ENCODE measurements around the gene CACNA2D3. TPM values are rescaled to one million over a fixed set of nuclear protein-coding genes. Genes with fewer than 3 reads are reported as not detected.

CACNA2D3 gene
- total RNA-seq, 1 experiment from 2014 or later = 1.6 TPM

DNA sequence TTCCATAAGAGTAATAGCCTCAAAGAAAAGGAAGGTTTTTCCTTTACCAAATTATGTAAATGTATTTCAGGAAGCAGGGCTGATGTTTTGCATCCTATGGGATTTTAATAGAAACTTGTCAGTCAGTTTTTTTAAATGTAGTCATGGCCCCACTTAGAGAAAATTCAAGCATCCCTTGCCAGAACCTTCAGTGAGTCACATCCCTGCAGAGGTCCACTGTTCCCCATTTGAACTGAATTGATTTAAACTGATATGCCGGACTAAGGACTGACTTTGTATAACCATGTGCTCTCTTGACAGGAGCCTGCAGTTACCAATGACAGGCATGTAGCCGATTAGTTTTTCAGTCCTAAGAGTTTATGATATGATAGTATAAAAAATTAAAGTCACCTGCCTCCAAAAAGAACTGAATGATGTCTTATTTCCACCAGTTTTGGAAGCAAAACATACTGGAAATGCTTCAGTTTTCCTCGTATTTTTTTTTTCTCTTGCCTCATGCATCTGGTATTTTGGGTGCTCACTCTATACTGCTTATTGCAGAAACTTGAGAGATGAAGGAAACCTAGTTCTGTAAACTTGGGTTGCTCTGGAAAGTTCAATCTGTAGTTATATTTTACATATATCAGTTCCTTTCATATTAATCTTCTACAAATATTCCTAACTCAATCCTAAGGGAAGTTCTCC is 774.8 kb downstream of the CACNA2D3 start:
- Histone ChIP-seq H3K36me3 (replicated peaks; ENCODE audit: control insufficient read depth, insufficient read depth, low read length) (no peaks in the 10 kb centered on the region), H3K4me3 (ENCODE audit: insufficient read depth, low read depth, low read length) (no peak overlapping the region), H3K27me3 (ENCODE audit: control insufficient read depth, insufficient read depth, low read length) (no peaks in the 10 kb centered on the region)
- DNase-seq = no peak

DNA sequence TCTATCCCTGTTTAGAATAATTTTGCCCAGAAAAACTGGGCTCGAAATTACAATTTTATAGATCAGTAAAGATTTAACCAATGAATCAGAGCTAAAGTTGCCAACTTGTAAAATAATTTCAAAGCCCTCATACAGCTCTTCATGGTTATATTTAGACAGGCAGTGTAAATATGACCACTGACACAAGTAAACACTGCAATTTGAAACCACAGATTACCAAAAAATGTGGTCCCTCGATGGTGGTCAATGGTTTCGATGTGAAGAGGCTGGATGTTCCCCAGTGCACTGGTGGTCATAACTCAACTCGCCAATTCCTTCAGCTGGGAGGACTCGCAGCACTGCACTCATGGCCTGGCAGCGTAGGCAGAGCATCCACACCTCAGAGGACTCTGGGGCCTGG is 776.9 kb downstream of the CACNA2D3 start:
- Histone ChIP-seq H3K36me3 (replicated peaks; ENCODE audit: control insufficient read depth, insufficient read depth, low read length) (no peaks in the 10 kb centered on the region), H3K27me3 (ENCODE audit: control insufficient read depth, insufficient read depth, low read length) (no peaks in the 10 kb centered on the region), H3K4me3 (ENCODE audit: insufficient read depth, low read depth, low read length) (no peak overlapping the region)
- no peak for DNase-seq

DNA sequence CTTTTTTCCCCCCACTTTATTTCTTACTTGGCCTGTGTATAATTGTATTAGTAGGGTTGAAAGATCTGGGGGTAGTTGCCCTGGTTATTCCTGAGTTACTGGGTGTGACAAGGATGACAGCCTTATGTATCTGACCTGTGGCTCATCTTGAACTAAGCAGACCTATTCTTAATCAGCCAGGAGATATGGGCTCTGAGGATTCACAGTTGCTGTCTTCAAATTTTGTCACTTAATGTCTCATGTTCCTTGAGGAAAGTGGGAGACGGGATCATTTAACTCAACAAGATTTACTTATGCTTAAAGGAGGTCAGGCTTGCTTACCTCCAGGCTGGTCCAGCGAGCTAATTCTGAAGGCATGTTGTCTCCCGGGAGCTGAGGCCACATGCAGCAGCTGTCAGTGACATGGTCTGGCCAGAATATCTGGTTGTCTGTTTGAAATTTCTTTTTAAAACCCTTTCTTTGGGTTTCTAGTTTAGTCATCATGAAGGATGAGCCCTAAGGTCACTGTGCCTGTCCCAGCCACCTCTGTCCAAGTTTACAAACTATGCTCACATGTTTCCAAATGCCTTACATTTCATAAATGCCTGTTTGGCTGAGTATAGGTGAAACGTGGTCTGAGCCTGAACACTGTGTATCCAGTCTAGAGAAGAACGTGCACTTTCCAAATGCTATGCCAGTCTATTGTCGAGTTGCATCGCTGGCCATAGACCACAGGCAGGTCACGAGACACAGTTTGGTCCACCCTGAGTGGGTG is 778.7 kb downstream of the CACNA2D3 start:
- H3K36me3 ChIP-seq (replicated peaks; ENCODE audit: control insufficient read depth, insufficient read depth, low read length) = no peaks in the 10 kb centered on the region
- no peak for DNase-seq
- H3K4me3 ChIP-seq (ENCODE audit: insufficient read depth, low read depth, low read length) = no peak overlapping the region
- no peaks in the 10 kb centered on the region for H3K27me3 ChIP-seq (ENCODE audit: control insufficient read depth, insufficient read depth, low read length)

DNA sequence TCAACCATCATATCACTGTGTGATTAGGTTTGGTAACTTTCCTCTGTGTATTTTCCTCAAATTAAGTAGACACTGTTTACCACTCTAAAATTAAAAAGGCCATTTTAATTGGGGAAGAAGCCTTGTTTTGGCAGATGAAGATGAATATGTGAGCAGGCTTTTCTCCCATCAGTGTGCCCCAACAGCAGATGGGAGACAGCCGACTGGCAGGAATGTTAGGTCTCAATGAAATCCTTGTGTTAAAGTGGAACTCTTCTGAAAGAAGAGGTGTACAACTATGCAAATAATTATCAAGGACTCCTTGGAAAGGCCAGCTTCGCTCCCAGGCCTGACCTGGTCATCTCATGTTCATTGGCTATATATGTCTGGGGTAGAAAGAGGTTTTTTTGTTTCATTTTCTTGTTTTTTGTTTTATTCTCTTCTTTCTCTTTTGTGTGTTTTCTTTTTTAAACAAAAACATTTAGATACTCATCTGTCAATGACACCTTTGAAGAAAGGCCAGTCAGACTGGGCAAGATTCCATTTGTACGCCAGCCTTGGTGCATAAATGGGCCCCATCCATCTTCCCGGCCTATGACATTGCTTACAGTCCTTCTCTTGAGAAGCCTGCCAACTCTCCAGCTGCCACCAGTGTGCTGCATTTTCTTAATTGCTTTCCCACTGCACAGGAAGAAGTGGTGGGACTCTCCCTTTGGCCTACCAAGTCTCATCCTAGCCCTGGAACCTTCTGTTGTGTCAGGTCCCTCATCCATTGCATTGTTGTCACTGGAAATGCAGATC is 779.7 kb downstream of the CACNA2D3 start:
- DNase-seq = no peak
- Histone ChIP-seq H3K36me3 (replicated peaks; ENCODE audit: control insufficient read depth, insufficient read depth, low read length) (no peaks in the 10 kb centered on the region), H3K4me3 (ENCODE audit: insufficient read depth, low read depth, low read length) (no peak overlapping the region), H3K27me3 (ENCODE audit: control insufficient read depth, insufficient read depth, low read length) (no peaks in the 10 kb centered on the region)

DNA sequence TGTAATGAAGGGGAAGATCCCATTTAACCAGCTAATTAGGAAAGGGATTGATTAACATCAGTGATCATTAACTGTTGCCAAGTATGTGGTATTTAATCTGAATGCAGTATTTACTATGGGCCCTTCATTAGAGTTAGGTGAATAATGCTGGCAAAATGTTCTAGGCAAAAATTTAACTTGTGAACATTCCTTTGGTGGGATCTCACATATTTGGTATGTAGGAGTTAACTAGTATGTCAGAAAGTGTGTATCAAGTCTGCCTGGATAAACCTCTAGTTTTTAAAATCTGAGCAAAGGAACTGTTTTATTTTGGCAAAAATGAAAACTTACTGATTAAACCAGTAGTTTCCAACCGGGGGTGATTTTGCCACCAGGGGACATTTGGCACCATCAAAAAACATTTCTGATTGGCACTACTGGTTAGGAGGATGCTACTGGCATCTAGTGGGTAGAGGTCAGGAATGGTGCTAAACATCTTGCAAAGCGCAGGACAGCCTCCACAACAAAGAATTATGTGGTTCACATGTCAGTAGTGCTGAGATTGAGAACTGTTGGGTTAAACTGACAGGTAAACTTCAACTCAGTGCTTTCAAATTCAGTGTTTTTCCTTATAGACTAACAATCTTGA is 783.0 kb downstream of the CACNA2D3 start:
- Histone ChIP-seq H3K4me3 (ENCODE audit: insufficient read depth, low read depth, low read length) (no peak overlapping the region), H3K36me3 (replicated peaks; ENCODE audit: control insufficient read depth, insufficient read depth, low read length) (no peaks in the 10 kb centered on the region), H3K27me3 (ENCODE audit: control insufficient read depth, insufficient read depth, low read length) (no peaks in the 10 kb centered on the region)
- DNase-seq = no peak

DNA sequence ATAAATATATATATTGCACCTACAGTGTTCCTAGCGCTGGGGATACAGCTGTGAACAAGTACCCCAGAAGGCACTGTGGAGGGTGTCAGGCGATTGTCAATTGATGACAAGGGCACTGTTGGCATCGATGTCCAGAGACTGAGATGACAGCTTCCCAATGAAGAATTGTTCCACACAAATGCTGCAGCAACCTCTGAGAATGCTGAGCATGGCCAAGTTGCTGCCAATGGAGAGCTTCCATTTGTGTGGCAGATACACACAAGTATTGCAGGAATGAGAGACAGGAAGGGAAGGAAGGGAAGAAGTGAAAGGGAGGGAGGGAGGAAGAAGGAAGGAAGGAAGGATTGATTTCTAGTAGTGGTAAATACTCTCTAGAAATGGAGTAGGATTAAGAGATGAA is 783.6 kb downstream of the CACNA2D3 start:
- no peak overlapping the region for H3K4me3 ChIP-seq (ENCODE audit: insufficient read depth, low read depth, low read length)
- H3K27me3 ChIP-seq (ENCODE audit: control insufficient read depth, insufficient read depth, low read length) = no peaks in the 10 kb centered on the region
- DNase-seq = no peak
- no peaks in the 10 kb centered on the region for H3K36me3 ChIP-seq (replicated peaks; ENCODE audit: control insufficient read depth, insufficient read depth, low read length)

DNA sequence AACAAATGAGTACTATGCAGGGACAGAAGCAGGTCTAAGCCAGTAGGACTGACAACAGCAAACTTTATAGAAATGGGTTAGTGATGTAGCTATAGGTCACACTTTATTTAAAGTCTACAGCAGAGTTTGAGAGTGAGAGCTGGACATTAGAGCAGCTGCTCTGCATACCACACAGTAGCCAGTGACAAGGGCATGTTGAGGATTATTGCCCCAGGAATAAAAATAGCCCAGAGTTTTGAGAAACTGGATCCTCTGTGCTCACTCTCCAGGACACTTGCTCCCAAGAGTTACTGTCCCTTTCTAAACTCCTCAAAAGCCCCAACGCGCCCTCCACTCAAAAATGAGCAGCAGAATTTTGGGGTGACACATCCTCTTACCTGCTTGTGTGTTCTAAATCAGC is 784.4 kb downstream of the CACNA2D3 start:
- no peaks in the 10 kb centered on the region for H3K27me3 ChIP-seq (ENCODE audit: control insufficient read depth, insufficient read depth, low read length)
- H3K4me3 ChIP-seq (ENCODE audit: insufficient read depth, low read depth, low read length) = no peak overlapping the region
- DNase-seq = no peak
- peaks cover 1% of the 10 kb centered on the region; the same call in 1 of the 2 replicates for H3K36me3 ChIP-seq (replicated peaks; ENCODE audit: control insufficient read depth, insufficient read depth, low read length)

DNA sequence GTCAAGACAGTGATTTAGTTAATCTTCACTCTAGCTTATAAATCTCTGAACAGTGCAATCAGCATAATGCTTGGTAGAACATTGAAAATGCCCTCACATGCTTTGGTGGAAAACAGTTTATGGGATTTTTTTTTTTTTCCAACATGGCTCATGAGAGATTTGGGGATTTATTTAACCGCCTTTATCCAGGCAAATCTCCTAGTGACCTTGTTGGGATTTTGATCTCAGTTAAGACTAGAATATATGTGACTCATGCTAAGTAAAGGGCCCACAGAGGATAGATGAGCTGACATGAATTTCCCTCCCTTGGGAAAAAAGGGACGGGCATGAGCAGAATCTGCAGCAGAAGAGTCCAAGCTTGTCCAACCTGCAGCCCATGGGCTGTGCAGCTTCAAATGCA is 786.8 kb downstream of the CACNA2D3 start:
- Histone ChIP-seq H3K4me3 (ENCODE audit: insufficient read depth, low read depth, low read length) (no peak overlapping the region), H3K36me3 (replicated peaks; ENCODE audit: control insufficient read depth, insufficient read depth, low read length) (peaks cover 1% of the 10 kb centered on the region), H3K27me3 (ENCODE audit: control insufficient read depth, insufficient read depth, low read length) (no peaks in the 10 kb centered on the region)
- DNase-seq = no peak

DNA sequence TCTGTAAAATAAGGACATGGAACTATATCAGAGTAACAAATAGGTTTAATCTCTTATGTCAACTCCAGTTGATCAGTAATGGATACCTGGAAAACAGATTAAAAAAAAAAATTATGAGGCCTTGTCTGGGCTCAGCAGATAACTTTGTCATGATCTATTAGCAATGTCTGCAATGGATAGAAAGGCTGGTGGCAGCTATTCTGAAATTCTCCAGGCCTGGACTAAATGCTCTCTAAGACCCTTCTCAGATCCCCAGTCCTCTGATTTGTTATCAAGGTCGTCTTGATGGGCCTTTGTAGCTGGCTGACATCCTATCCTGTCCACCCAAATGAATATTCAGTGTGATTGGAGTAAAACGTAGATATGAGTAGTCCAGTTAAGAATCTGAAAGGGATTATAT is 791.8 kb downstream of the CACNA2D3 start:
- Histone ChIP-seq H3K4me3 (ENCODE audit: insufficient read depth, low read depth, low read length) (no peak overlapping the region), H3K27me3 (ENCODE audit: control insufficient read depth, insufficient read depth, low read length) (no peaks in the 10 kb centered on the region), H3K36me3 (replicated peaks; ENCODE audit: control insufficient read depth, insufficient read depth, low read length) (peaks cover 1% of the 10 kb centered on the region)
- DNase-seq = no peak

DNA sequence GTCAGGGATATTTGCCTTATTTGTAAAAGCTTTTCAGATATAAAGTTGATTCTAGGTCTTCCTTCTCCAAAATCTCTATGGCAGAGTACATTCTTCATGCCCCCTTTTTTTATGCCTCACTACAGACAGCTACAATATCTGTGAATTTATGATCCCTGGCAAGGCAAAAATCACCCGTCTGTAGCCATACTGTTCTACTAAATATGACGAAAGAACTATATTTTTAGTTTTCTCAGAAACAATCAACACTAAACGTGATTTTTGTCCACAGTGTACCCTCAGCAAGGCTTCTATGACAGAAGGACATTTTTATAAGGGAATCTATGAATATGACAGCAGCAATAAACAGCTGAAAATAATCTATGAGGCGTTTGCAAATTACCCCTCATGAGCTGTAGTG is 792.8 kb downstream of the CACNA2D3 start:
- H3K36me3 ChIP-seq (replicated peaks; ENCODE audit: control insufficient read depth, insufficient read depth, low read length) = peaks cover 1% of the 10 kb centered on the region
- no peak for DNase-seq
- H3K4me3 ChIP-seq (ENCODE audit: insufficient read depth, low read depth, low read length) = no peak overlapping the region
- no peaks in the 10 kb centered on the region for H3K27me3 ChIP-seq (ENCODE audit: control insufficient read depth, insufficient read depth, low read length)

DNA sequence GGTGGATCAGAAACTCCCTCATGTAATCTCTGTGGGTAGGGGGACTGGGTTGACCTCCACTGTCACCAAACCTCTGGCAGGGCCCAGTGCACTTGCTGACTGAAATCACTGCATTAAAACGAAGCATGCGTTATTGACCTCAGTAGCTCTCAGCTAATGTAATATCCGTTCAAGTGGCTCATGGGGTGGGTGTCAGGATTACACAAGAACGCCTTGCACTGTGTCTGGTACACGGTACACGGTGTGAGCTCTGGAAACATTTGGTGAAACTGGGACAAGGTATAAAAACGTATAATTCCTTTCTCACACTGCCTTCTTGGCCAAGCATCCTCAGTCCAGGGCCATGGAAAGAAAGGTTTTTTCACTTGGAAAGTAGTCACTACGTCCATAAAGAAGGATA is 793.6 kb downstream of the CACNA2D3 start:
- H3K27me3 ChIP-seq (ENCODE audit: control insufficient read depth, insufficient read depth, low read length) = no peaks in the 10 kb centered on the region
- no peak for DNase-seq
- peaks cover 1% of the 10 kb centered on the region for H3K36me3 ChIP-seq (replicated peaks; ENCODE audit: control insufficient read depth, insufficient read depth, low read length)
- no peak overlapping the region for H3K4me3 ChIP-seq (ENCODE audit: insufficient read depth, low read depth, low read length)

DNA sequence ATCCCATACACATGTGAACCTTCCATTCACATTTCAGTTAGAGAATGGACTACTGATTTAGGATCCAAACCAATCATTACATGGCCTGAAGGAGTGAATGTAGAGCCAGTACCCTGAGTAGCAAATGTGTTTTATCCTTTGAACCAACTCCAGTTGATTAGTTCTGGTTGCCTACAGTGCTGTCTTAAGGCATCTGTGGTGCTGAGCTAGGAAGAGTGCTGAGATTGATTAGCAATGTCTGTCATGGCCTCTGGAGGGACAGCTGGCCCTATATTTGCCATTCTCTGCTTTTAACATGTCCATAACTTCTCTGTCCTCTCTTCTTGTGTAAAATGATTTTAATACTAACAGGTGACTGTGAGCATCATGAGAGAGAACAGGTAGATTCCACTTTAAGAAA is 794.4 kb downstream of the CACNA2D3 start:
- DNase-seq = no peak
- H3K36me3 ChIP-seq (replicated peaks; ENCODE audit: control insufficient read depth, insufficient read depth, low read length) = no peaks in the 10 kb centered on the region; the same call in 1 of the 2 replicates

DNA sequence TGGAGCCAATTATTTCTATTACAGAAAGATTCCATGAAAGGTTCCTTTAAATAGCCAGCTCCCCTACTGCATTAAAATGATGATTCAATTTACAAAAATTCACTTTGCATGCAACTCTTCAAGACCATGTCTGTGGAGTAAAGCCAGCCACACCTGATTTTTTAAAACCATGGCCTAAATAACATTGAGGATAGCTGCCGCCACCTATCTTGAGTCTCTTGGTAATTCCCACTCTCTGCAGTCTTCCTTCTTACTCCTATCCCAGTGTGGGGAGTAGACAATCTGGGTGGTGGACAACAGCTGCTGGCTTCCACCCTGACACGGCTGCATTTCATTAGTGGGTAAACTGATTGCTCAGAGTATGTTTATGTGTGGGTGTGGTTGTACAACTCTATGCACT is 794.8 kb downstream of the CACNA2D3 start:
- Histone ChIP-seq H3K27me3 (ENCODE audit: control insufficient read depth, insufficient read depth, low read length) (no peaks in the 10 kb centered on the region), H3K36me3 (replicated peaks; ENCODE audit: control insufficient read depth, insufficient read depth, low read length) (no peaks in the 10 kb centered on the region), H3K4me3 (ENCODE audit: insufficient read depth, low read depth, low read length) (no peak overlapping the region)
- DNase-seq = no peak

More for the DNA sequence above, 794.4 kb downstream of the CACNA2D3 start:
- Histone ChIP-seq H3K4me3 (ENCODE audit: insufficient read depth, low read depth, low read length) (no peak overlapping the region), H3K27me3 (ENCODE audit: control insufficient read depth, insufficient read depth, low read length) (no peaks in the 10 kb centered on the region)

DNA sequence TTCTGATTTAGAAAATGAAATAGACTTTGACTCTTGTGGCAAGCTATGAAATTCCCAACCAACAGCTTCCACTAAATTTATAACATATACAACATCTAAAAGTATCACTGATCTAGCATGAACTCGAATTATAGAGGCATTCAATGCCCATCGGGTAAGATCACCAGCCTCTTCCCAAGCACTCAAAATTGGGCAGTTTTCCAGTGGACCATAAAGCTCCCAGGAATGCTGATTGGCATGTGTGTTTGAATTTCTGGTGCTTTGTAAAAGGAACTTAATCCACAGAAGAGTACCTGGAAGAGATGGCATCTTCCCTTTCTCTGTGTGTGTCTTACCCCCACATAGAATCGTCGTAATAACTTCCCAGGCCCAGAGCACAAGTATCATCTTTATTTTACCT is 795.5 kb downstream of the CACNA2D3 start:
- Histone ChIP-seq H3K4me3 (ENCODE audit: insufficient read depth, low read depth, low read length) (no peak overlapping the region), H3K36me3 (replicated peaks; ENCODE audit: control insufficient read depth, insufficient read depth, low read length) (no peaks in the 10 kb centered on the region), H3K27me3 (ENCODE audit: control insufficient read depth, insufficient read depth, low read length) (no peaks in the 10 kb centered on the region)
- DNase-seq = no peak

All from H7 (cell line).